ENCODE measurements around the gene TRPM1.

The TRPM1 gene

GRCh38 chr15:31083370-31083780, 18.1 kb downstream of the TRPM1 start:
- DNase-seq (ENCODE audit: low read depth): no peak

DNA sequence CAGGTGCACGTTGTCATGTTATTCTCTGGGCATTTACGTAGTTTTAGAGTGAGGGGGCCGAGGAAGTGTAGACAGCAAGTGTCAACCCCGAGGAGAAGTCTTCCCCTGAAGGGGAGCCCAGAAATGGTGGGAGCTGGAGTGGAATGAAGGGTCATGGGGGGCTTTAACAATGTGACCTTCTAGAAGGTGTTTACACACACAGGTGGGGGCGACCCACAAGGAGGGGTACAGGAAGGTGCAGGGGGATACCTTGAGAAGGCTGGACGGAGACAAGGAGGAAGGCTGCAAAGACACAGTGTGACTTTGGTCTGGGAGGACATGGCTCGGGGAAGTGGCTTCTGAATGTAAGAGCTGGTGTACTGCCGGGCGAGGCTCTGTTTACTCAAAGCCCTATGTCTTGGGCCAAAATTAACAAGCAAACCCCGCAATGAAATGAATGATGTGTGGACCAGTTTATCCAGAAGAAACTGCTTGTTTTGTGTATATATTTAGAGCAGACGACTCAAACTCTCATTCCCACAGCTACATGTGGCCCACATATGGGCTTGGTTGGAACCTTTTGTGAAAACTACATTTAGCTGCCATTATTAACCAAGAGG, 18.7 kb downstream of the TRPM1 start:
- no peak for DNase-seq (ENCODE audit: low read depth)

DNA sequence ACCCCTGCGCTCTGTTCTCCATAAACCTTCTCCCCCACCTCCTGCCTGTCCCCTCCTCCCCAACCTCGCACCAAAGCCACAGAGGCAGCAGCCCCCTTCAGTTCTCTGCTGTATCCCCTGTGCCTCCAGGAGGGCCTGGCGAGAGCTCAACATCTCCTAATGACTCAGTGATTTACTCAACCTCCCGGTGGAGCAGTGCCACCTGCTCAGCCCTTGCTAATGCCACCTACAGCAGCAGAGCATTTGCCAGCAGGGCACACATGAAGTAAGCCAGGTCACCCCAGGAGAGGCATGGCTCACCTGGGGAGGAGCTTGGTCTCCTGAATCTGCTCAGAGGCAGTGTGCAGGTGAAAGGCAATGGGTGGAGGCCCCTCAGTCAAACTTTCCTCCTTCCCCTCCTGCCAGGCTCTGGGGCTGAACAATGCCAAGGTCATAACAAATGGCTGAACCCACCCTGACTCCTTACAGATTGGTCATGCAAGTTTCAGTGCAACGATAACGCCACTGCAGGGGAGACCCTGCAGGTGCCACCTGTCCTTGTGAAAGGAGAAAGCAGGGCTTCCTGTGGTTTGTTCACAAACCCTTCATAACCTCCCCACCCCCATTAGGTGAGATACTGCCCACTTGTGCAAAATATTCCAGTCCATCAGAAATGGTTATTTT, 19.8 kb downstream of the TRPM1 start:
- DNase-seq (ENCODE audit: low read depth): no peak

DNA sequence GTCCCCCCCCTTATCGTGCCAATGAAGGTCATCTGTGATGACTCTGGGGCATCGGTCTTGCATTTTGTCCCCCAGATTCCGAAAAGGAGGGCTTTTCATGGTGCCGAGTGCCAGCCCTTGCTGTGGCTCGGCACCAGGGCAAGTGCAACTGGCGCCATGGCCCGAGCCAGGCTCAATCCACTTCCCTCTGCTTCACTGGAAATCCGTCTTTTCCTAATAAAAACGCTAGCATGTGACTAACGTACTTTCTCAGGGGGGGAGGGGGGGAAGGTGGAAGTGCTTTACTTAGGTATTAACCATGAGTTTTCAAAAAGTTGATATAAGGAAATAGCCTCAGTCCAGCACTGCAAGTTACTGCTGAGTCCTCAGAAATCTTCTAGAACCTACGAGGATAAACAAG, 20.5 kb downstream of the TRPM1 start:
- DNase-seq (ENCODE audit: low read depth): no peak

DNA sequence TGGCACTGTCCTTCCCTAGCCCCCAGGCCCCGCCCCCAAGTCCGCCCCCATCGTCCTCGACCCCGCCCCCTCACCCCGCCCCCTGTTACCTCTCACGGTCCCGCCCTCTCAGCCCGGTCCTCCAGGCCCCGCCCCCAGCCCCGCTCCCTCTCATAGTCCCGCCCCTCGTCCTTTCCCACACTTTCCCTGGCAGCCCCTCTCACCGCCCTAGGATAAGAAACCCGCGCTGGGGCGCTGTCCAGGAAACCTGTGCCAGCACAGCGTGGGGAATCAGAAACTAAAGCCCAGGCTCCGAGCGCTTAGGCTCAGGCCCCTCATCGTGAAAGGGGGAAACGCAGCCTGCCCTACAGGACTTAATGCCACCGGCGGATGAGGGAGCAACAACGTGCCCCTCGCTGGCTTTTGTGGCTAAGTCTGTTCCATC, 20.9 kb downstream of the TRPM1 start:
- no peak for DNase-seq (ENCODE audit: low read depth)

DNA sequence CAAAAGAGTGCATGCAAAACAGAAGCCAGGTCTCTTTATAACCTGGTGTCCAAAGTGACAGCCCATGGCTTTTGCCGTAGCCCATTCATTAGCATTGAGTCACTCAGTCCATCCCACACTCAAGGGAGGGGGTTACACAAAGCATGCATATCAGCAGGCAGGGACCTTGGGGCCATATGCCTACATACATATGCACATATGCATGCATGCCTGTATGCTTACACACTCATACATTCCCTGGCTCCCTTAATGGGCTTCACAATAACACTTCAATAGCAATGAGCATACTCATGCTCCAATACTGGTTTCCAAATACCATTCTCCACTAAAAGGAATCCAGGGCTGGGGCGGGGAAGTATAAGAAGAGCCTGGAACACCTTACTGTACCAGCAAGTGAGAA, 22.0 kb downstream of the TRPM1 start:
- DNase-seq (ENCODE audit: low read depth): no peak

DNA sequence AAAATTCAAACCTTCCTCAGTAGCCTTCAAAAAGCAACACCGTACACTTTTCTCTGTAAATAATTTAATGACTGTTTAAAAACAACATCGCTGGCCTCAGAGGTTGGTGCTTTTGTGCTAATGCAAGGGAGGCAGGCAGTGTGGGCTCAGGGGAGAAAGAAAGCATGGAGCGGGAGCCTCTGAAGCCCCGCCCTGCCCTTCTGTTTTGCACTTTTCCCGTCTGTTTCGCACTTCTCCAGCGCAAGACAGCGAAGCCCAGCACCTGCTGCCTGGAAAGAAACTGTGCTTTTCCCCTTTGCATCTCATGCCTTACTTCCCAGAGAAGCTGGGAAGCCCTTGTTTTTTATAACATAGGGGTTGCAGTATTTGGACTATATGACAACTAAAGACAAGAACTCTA, 23.1 kb downstream of the TRPM1 start:
- no peak for DNase-seq (ENCODE audit: low read depth)

- no peak for DNase-seq (ENCODE audit: low read depth)
Measured at GRCh38 chr15:31077941-31078340, 23.6 kb downstream of the TRPM1 start.

GRCh38 chr15:31077181-31077580, 24.3 kb downstream of the TRPM1 start:
- DNase-seq (ENCODE audit: low read depth): no peak

GRCh38 chr15:31074321-31074720, 27.2 kb downstream of the TRPM1 start:
- DNase-seq (ENCODE audit: low read depth): no peak

GRCh38 chr15:31070867-31071266, 30.7 kb downstream of the TRPM1 start:
- no peak for DNase-seq (ENCODE audit: low read depth)

DNA sequence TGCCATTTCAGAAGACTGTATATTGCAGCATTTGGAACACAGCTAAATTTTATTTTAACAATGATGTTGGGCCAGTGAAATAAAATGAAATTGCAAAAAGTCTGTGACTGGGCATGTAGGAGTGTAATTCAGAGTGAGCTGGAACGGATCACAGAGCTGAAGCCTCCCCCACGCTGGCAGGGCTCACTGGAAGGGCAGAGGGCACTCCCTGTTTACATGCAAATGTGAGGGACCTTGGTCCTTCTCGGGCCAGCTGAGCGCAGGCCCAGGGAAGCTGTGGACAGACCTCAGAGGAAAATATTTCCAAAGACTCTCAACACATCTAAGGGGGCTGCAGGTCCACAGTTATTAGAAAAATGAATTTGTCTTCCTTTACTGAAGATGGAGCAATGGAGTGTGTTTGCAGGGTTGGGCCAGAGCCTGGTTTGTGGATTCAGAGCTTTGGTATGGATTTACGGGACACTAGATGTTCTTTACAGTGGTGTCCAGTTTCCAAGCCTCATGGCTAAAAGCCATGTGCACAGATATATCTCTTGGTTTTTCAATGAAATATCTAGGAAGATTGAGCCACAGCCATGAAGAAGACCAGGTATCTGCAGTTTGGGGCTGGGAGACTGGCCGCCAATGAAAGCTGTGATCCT, 32.0 kb downstream of the TRPM1 start:
- DNase-seq (ENCODE audit: low read depth): no peak

GRCh38 chr15:31067890-31068603, 33.5 kb downstream of the TRPM1 start:
- no peak for DNase-seq (ENCODE audit: low read depth)

- no peak for DNase-seq (ENCODE audit: low read depth)
Measured at GRCh38 chr15:31065824-31066223, 35.7 kb downstream of the TRPM1 start.

DNA sequence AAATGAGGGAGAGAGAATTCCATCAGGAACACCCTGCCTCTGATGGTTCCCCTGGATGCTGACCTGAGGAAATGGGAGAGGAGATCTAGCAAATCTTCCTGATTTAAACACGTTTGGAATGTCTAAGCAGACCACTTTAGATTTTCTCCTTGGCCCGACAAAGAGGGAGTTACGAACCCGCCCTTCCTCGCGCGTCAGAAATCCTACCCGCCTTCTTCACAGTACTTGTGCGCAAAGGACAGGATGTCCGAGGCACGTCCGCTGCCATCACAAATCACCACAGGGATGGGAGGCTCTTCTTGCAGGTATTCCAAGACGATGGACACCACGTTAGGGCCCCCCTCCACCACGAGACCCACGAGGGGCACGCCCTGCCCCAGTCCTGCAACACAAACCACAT, 38.6 kb downstream of the TRPM1 start:
- DNase-seq (ENCODE audit: low read depth): no peak

DNA sequence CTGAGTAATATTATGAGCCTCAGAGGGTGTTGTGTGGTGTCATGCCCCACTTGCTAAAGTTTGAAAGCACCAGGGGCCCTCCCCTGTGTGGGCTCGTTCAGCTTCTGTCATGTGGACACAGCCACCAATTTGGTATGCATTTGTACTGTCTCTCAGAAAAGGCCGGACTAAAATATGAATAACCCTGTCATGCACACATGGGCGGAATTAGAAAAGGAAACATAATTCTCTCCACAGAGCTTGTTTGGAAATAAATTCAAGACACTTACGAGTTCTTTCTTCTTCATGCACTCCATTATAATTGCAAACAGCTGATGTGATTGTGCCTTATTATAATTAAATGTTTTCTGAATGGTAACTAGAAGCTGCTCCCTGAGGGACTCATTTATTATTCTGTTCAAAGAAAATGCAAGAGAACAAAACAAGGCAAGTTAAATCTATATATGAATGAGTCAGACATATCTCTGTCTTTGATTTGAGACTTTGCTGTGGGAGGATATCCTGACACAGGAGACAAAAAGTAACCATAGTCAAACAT, 39.1 kb downstream of the TRPM1 start:
- DNase-seq (ENCODE audit: low read depth): no peak

DNA sequence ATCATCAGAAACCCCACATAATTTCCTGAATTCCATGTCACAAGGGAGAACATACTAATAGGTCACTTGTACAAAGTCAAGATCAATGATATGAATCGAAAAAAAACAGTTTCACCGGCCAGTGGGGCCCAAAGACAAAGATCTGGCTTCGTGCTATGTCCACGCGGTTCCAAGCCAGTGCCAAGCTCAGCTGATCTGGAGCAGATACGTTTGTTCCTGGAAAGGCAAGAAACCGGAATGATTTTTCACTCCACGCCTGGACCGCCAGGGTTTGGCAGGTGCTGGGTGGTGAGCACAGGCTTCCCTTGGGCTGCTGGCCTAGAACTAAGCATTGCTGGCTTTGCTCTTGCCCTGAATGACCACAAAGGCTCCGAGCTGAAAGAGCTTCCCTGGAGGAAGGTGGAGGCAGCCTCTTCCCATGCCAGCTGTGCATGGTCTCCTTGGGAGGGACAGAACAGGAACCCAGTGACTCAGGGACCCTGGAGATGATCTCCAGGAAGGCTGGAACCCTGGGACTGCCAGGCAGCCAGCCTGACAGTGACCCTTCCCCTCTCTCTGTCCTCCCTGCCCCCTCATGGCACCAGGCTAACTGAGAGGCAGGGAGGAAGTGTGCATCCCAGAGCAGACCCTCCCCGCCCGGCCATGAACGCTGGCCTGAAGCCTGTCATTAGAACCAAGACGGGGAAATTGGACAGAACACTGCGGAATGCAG, 40.9 kb downstream of the TRPM1 start:
- no peak for DNase-seq (ENCODE audit: low read depth)

- DNase-seq (ENCODE audit: low read depth): no peak
Measured at GRCh38 chr15:31058236-31058962, 43.1 kb downstream of the TRPM1 start.

DNA sequence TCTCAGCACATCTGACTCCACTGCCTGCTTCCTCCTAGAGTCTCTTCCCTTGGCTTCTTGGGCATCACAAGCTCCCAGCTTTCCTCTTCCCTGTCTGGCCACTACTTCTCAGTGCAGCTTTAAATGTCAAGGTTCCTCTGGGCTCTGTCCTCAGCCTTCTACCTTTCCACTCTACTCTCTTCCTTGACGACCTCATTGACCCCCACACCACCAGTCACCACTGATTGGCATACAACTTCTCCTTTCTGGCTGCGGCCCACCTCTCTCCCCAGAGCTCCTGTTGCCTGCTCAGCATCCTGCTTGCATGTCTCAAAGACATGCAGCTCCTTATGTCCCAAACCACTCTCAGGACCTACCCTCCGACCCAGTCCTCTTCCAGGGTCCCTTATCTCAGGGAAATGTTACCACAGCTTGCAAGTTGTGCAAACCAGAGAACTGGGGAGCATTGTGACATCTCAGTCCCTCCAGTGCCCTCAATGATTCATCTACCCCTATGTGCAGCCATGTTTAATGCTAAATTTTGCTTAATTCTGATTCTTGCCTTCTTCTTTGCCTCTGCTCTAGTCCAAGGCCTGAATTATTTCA, 49.9 kb downstream of the TRPM1 start:
- no peak for DNase-seq (ENCODE audit: low read depth)

DNA sequence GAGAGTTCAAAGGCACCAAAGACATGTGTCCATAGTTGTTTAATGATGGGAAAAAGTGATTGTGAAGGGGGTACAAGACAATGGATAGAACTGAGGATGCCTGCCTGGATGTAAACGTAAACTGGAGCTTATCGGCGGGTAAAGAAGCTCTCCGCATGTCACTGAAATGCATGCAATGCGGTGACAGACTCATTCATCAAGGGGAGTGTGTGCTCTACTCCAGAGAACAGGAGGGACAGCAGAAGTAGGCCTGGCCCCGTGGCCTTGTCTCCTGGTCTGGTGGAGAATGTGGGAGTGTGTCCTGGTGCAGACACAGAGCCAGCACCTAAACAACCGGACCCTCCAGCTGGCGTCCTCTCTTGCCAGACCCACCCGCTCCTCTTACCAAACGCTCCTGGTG, 50.6 kb downstream of the TRPM1 start:
- no peak for DNase-seq (ENCODE audit: low read depth)
